ENCODE measurements around the gene CD8B.

GRCh38 chr2:86781363-86781762 is 80.3 kb downstream of the CD8B start:
- TF ChIP-seq CTCF (IDR thresholded peaks at IDR 0.05; ENCODE audit: insufficient read depth, low read depth, low read length) = no peak
- TF ChIP-seq EZH2 (IDR thresholded peaks at IDR 0.05; ENCODE audit: insufficient read depth, low read length) = no peak
